NCI-H345 treated with DMSO at 0.1 percent for 48 hours (cell line): ENCODE measurements around the gene CGB3.

Experiments
- DNase-seq: peaks from one replicate; lab custom pipeline; 2025; ENCODE audit not compliant: unreplicated experiment; lab: John Stamatoyannopoulos, UW

Gene CGB3

GRCh38 chr19:49016067-49016839 lies 7.9 kb downstream of the CGB3 start:
- DNase-seq, result no peak

DNA sequence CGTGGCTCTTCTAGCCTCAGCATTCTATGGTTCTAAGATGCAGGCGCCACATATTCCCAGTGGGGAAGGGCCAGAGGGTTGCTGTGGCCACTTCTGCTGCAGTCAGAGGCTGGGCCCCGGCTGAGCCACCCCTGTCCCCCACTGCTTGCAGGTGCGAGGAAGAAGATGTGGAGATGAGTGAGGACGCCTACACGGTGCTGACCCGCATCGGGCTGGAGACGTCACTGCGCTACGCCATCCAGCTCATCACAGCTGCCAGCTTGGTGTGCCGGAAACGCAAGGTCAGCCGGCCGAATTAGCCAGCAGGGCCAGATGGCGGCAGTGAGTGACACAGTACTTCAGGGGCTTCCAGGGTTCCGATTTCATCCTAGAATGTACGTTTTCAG lies 9.3 kb downstream of the CGB3 start:
- no peak for DNase-seq

DNA sequence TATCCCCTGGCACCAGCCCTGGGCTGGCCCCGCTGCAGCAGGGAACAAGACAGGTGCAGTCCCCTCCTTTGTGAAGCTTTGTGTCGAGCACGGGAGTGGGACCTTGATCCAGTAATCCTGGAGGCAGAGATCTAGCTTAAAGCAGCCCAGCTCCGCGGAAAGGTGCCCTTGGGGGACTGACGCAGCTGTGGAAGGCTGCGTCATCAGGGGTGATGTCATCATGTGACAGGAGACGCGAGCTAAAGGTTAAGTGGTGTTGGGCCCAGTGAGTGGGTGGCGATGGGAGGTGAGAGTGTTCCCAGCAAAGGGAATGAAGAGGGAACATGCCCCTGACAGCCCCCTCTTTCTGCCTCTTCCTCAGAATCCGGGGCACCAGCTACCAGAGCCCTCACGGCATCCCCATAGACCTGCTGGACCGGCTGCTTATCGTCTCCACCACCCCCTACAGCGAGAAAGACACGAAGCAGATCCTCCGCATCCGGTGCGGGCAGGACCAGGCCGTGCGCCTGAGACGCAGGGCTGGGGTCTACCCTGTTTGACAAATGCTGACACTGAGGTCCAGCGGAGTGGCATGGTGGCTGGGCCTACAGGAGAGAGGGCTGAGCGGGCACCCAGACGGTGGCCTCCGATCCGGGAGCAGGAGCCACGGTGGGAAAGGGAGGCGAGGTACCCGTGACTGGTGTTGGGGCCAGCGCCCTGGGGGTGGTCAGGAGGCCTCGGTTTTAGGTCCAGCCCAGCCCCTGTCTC lies 9.8 kb downstream of the CGB3 start:
- DNase-seq, result no peak

DNA sequence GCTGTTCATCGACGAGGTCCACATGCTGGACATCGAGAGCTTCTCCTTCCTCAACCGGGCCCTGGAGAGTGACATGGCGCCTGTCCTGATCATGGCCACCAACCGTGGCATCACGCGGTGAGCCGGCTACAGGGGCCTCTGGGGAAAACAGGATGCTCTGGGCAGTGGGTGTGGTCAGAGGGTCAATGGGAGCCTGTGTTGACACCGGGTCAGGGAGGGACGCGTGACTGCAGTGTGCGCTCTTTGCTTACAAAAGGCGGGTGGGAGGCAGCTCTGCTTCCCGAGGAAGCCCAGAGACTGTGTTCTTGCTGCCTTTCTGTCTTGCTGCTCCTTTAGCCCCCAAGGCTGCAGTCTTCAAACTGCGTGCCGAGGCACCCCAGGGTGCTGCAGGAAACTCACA lies 12.9 kb downstream of the CGB3 start:
- no peak for DNase-seq

GRCh38 chr19:49010453-49010852 lies 13.7 kb downstream of the CGB3 start:
- no peak for DNase-seq

DNA sequence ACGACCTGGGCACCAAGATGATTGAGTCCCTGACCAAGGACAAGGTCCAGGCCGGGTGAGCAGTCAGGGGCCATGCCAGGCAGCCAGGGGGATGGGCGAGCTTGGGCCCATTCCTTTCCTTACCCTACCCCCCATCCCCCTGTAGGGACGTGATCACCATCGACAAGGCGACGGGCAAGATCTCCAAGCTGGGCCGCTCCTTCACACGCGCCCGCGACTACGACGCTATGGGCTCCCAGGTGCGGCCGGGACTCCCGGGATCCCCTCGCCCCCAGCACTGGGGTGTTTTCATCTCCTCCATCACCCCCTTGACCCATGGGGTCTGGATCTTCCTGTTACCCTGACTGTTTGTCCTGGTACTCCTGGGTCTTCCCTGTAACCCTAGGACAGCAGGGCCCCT lies 14.3 kb downstream of the CGB3 start:
- no peak for DNase-seq

DNA sequence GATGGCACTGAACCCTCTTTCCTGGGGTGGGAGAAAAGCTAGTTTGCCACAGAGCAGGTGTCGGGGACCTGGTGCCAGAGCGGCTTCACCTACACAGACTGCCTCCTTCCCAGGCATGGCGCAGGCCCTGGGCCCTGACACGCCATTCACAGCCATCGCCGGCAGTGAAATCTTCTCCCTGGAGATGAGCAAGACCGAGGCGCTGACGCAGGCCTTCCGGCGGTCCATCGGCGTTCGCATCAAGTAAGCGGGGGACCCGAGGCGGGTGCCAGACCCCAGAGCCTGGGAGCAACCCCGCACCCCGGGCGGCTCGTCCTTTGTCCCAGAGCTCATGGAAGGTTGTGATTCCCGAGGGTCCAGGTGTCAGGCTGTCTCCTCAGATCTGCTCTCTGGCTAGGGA lies 17.2 kb downstream of the CGB3 start:
- no peak for DNase-seq

GRCh38 chr19:49004964-49005614 lies 19.0 kb downstream of the CGB3 start:
- no peak for DNase-seq

GRCh38 chr19:49004133-49004532 lies 20.0 kb downstream of the CGB3 start:
- DNase-seq, result no peak

DNA sequence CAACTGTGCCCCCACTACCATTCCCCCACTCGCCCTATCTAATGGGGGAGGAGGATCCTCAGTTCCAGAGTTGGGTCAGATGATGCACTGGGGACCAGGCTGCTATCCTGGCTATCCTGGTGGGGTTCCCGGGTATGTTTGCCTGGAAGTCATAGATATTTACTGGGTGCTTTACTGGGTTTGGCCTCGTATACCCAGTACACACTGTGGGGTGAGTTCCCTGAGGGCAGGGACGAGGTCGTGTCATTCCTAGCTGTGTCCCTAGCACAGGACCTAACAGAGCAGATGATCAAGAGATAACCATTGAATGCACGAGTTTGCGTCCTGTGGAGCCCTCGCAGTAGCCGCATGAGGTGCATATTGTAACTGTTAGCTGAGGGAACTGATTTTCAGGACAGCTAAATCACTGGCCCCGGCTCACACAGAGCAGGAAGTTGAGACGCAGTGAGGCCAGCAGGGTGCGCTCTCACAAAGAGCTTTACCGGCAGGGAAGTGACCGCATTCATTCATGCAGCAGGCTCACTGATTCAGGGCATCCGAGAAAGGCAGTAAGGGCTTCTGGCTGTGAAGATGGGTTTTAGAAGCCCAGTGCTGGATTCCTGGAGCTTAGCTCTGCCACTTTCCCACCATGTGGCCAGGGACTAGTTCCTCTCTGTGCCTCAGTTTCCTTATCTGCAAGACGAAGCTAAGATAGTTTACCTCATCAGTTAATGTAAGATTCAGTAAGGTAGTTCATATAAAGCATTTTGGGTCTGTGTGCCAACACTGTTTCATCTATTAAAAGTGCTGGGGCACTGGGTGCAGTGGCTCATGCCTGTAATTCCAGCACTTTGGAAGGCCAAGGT lies 24.4 kb downstream of the CGB3 start:
- no peak for DNase-seq

DNA sequence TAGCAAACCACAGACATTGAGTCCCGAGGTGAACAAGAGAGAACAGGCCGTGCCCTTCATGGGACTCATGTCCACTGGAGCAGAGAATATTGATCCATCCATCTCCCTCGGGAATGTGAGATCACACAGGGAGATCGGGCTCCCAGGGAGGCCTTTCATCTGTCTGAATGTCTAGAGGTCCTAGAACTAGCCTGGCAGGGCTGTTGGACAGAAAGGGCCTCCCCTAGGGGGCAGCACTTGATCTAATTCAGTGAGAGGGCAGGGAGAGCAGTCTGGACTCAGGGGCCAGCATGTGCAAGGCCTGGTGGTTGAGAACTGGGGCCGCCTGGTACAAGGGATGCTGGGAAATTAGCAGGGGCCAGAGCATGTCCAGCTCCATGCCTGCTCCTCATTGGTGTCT lies 26.2 kb downstream of the CGB3 start:
- no peak for DNase-seq

DNA sequence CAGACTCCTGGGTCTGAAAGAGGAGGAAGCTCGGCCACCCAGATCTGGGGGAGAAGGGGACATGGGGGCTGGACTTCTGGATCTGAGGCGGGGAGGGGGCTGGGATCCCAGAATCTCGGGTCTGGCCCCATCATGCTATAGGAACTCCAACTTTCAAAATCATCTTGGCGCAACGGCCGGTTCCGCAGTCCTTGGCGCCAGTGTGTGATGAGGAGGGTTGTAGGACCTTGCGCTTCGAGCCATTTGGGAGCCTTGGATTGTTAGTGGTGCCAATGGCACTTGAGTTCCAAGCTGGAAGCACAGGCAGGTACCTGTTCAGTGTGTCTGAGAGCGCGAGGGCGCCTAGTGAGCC lies 30.1 kb downstream of the CGB3 start:
- no peak for DNase-seq

GRCh38 chr19:48993175-48994034 lies 30.7 kb downstream of the CGB3 start, which contains the start of the genes GYS1 and RUVBL2:
Gene GYS1, minus strand, starts transcription at chr19:48993309. Its CDS starts 197 bp downstream, at chr19:48993112.
Gene RUVBL2, plus strand, starts transcription at chr19:48993887. Its CDS starts 25 bp downstream, at chr19:48993912.
- peak; percentile 91 for DNase-seq

DNA sequence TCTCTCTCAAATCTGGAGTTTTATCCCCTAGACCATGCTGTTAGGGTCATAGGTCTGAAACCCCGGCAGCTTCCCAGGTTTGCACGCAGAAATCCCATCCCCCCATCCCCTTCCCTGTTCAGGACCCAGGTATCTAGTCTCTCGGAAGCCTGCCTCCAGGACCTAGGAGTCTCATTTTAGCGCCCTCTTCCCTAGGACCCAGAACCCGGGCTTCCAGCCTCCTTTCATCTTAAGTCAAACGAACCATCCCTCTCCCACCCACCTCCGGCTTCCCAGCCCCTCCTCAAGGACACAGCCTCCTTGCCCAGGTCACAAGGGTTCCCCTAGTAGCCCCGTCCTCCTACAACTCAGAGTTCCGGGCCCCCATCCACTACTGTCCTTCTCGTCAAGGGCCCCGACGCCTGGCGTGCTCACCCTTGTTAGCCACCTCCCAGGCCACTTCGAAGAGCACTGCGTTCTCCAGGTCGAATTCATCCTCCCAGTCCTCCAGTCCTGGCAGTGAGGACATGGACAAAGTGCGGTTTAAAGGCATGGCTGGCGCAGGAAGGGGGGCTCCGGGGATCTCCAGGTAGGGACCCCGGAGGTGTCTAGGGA lies 31.5 kb downstream of the CGB3 start:
- DNase-seq, result no peak

DNA sequence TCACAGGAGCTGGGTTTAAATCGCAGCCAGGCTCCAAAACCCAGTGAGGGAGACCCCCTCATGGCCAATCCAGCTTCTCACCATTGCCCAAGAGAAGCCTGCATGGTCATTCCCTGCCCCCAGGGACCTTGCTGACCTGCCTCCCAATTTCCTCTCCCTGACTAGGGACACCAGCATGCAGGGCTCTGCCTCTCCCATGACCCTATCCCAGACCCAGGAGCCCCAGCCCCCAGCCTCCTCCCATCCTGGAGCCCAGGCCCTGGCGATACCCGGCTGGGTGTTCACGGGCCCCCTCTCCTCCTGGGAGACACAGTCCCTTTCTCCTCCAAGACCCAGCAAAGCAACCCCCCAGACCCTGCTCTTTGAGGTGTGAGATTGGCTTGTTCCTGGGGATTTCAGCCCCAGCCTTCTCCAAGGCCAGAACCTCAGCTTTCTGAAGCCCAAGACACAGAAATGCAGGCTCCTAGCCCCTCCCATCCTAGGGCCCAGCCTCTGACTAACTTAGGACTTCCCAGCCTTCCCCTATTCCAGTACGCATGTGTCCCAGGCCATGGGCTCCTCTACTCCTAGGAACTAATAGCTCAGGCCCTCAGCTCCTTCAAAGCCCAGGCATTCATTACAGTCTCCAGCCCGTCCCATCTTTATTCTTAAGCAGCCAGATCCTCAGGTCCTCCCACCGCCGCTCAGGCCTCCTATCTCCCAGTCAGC lies 32.1 kb downstream of the CGB3 start:
- no peak for DNase-seq

DNA sequence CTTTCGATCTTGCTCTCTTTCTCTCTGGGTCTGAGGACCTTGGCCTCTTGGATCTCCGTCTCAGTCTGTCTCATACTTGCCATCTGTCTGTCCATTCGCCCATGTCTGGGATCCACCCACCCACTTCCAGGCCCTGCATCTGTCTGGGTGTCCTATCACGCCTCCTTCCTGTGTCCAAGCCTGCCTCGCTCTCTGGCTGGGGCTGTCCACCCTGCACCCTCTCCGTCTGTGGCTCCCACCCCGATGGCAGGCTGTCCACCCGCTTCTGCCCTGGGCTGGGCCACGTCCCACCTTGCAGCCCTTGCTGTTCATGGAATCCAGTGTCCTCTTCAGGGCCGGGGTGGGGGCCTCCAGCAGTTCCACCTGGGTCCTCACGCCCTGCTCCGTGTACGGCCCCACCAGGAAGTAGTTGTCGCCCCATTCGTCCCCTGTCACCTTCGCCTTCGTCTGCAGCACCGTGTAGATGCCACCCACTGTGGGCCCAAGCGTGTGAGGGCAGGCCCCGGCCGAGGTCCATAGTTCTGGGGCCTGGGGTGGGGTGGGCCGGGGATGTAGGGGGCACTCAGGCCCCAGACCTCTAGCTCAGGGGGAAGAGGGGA lies 33.0 kb downstream of the CGB3 start:
- DNase-seq, result no peak

DNA sequence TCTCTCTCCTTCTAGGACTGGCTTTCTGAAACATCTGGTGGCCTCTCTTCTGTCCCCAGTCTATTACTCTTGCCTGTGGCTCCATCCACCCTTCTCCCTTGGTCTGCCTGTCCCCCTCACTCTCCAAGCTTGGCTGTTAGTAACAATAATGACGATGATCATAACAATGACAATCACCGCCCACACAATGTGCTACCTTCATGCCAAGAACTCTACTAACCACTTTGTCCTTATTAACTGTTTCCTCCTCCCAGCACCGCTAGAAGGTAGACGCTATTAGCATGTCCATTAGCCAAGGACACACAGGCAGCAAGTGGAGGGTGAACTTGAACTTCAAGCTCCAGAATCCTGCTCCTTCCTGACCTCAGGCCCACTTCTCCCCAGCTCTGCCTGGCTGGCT lies 33.7 kb downstream of the CGB3 start:
- DNase-seq, result no peak

GRCh38 chr19:48989701-48990291 lies 34.3 kb downstream of the CGB3 start:
- no peak for DNase-seq
